Erythroblast (primary cell): ENCODE results near the gene MAP3K20.

Experiments
- GATA1 ChIP-seq: IDR thresholded peaks from 2 replicates; pipeline ENCODE4 v1.6.1; 2011; ENCODE audit warnings: low read depth, mild to moderate bottlenecking, control low read depth, low read length, moderate library complexity
- POLR2A ChIP-seq: IDR thresholded peaks from 2 replicates; pipeline ENCODE4 v1.6.1; 2011; ENCODE audit warnings: mild to moderate bottlenecking, low read length

DNA sequence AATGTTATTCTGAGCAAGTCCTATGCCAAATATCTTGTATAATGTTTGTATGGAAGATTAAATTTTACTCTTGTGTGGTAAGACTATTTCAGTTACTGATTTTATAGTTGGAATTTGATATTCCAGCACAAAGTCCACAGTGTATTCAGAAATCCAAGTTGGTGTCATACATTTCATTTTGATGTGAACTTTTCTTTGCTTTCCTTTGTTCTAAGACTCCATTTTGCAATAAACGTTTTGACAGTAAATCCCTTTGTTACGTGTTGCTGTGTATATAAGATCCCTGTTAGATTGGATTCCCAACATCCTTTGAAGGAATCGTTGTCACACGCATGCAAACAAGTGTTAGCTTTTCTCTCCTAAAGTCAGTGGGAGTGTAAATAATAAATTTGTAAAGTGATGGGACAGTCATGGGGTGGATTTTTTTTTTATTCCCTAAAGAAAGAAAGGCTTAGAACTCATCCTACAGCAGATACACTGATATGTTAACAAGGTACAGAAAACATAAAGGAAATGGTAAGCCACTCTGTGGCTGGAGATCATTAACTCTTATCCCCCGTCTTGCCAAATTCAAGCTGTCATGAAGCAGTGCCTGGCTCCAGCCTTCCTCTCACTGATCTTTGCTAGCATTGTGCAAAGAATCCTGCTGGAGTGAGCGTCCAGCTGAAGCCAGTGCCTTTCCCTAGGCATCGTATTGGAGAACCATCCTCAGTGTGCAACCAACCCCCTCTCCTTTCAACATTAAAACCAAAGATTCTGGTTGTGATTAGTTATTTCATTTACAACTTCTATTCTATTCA, 151.5 kb downstream of the MAP3K20 start:
- no peak for TF ChIP-seq POLR2A
- no peak for TF ChIP-seq GATA1
